ENCODE data around the gene NDUFA5. TPM values are rescaled to one million over a fixed set of nuclear protein-coding genes. Genes with fewer than 3 reads are reported as not detected.
"Not testable (repeated sequence)": the region's sequence is repeated elsewhere in the genome, so short reads cannot be mapped to it uniquely, and the experiment has no call there.

The NDUFA5 gene
- total RNA-seq, 2 experiments from 2014 or later, result 67.8 to 70.8 TPM

DNA sequence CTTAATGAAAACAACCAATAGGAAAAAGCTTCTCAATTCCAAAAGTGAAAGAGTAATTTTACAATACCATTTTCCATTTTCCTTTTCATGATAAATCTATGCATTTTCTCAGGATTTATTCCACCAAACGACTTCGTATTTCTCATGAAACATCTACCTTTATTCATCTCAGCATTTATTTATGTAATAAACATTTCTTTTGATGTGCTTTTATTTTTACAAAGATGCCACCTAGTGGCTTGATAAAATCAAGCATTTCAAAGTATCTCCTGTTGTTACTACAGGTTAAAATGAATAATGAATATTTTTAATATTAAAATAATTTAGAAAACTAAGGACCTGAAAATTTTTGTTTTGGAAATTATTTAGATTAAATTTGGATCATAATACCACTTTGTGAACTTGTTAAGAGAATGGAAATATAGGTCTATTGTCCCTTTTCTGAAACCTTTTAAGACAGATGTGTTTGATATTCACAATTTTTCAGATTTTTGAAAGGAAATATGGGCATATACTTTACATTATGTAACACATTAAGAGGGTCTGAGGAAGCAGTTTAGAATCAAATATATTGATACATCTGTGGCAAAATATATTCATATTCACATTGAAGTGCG is 20.5 kb downstream of the NDUFA5 start:
- no peak overlapping the region for H3K4me3 Mint-ChIP-seq
- DNase-seq, result no peak
- no peaks in the 10 kb centered on the region for H3K9me3 Mint-ChIP-seq
- H3K36me3 Mint-ChIP-seq, result no peaks in the 10 kb centered on the region
- no peak overlapping the region for H3K27ac Mint-ChIP-seq
- peaks cover 18% of the 10 kb centered on the region for H3K27me3 Mint-ChIP-seq
- peaks cover 28% of the 10 kb centered on the region for H3K4me1 Mint-ChIP-seq

DNA sequence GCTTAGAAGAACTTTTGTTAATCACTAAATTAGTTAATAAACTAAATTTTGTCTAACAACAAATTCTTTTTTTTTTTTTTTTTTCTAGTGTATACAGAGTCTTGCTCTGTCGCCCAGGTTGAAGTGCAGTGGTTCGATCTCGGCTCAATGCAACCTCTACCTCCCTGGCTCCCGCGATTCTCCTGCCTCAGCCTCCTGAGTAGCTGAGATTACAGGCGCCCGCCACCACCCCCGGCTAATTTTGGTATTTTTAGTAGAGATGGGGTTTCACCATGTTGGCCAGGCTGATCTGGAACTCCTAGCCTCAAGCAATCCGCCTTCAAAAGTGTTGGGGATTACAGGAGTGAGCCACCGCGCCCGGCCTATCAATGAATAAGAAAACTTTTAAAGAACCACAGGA is 22.1 kb downstream of the NDUFA5 start:
- Mint-ChIP-seq H3K27me3 (peaks cover 26% of the 10 kb centered on the region), H3K9me3 (no peaks in the 10 kb centered on the region), H3K4me3 (peak overlapping the region; percentile 50), H3K4me1 (peaks cover 28% of the 10 kb centered on the region), H3K27ac (no peak overlapping the region), H3K36me3 (no peaks in the 10 kb centered on the region)
- DNase-seq, result no peak

DNA sequence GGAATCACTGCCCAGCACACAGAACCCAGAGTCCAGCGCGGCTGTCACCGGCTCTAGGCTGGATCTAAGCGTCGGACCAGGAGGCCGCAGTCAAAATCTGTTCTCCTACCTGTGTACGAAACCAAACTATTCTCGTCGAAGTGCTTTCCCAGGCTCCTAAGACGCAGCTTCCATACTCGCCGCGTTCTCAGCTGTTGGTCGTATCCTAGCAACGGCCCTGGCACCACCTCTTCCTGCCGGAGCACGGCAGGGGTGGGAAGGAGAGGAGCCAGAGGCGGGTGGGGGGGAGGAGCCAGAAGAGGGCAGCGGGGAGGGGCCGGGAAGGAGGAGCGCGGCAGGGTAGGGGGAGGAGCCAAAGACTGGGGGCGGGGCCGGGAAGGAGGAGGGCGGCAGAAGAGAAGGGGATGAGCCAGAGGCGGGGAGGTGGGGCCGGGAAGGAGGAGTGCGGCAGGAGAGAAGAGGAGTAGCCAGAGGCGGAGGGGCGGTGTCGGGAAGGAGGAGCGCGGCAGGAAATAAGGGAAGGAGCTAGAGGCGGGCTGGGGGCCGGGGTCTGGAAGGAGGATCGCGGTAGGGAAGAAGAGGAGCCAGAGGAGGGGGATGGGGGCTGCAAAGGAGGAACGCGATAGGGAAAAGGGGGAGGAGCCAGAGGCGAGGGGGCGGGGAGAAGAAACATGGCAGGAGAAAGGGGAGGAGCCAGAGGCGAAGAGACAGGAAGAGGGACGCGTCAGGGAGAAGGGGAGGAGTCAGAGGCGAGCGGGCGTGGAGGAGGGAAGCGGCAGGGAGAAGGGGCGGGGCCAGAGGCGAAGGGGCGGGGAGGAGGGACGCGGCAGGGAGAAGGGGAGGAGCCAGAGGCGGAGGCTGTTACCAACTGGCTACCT is 23.0 kb downstream of the NDUFA5 start, which contains the start of gene IQUB:
IQUB (minus strand) TSS at position 213 of the 878 bp plus-strand sequence. CDS start 22,255 bp downstream, outside the sequence.
- peak within 1 kb of the TSS; percentile 75 for H3K27ac Mint-ChIP-seq
- no peaks in the 10 kb centered on the region for H3K36me3 Mint-ChIP-seq
- H3K4me3 Mint-ChIP-seq, result peak within 1 kb of the TSS; percentile 86
- DNase-seq, result peak; percentile 90
- H3K27me3 Mint-ChIP-seq, result peaks cover 32% of the 10 kb centered on the region
- peaks cover 27% of the 10 kb centered on the region for H3K4me1 Mint-ChIP-seq
- no peaks in the 10 kb centered on the region for H3K9me3 Mint-ChIP-seq

DNA sequence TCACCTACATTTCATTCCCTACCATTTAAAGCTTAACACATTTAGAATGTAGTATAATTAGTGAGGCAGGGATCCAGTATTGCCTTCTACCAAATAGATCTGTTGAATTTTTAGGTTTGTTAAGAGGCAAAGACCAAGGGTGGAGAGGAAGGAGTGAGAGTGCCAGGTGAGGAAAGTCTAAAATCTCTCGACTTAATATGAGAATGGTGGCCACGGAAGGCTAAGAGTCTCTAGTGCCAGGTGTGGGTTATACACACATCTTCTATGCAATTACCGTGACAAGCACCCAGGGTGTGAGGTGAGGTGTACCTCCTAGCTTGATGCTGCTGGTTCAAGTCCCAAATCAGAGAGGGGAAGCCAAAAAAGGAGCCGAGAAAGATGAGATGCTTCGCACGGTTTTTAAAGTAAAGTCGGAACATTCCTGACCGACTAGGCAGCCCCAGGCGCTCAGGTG is 23.7 kb downstream of the NDUFA5 start:
- peak overlapping the region; percentile 86 for H3K4me3 Mint-ChIP-seq

DNA sequence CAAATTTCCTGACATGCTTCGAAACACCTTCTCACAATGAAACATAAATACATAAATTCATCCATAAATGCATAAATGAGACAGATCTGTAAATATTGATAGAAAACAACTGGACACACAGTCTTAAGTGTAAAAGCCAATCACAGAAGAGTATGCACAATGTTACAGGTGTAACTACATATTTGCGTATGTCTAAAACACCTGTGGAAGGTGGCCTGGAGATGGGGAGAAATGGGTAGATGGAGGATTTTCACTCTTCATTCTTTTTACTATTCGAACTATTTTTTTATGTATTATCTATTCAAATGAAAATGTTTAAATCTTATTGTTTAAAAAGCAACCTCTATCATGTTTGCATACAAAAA is 24.1 kb downstream of the NDUFA5 start:
- Mint-ChIP-seq H3K27me3 (peaks cover 32% of the 10 kb centered on the region), H3K4me1 (peaks cover 24% of the 10 kb centered on the region), H3K9me3 (no peaks in the 10 kb centered on the region), H3K4me3 (peak overlapping the region; percentile 86), H3K36me3 (no peaks in the 10 kb centered on the region), H3K27ac (no peak overlapping the region)
- DNase-seq, result no peak

More for the DNA sequence above, 23.7 kb downstream of the NDUFA5 start:
- Mint-ChIP-seq H3K36me3 (no peaks in the 10 kb centered on the region), H3K4me1 (peaks cover 24% of the 10 kb centered on the region), H3K27me3 (peaks cover 32% of the 10 kb centered on the region), H3K9me3 (no peaks in the 10 kb centered on the region), H3K27ac (no peak overlapping the region)
- no peak for DNase-seq

DNA sequence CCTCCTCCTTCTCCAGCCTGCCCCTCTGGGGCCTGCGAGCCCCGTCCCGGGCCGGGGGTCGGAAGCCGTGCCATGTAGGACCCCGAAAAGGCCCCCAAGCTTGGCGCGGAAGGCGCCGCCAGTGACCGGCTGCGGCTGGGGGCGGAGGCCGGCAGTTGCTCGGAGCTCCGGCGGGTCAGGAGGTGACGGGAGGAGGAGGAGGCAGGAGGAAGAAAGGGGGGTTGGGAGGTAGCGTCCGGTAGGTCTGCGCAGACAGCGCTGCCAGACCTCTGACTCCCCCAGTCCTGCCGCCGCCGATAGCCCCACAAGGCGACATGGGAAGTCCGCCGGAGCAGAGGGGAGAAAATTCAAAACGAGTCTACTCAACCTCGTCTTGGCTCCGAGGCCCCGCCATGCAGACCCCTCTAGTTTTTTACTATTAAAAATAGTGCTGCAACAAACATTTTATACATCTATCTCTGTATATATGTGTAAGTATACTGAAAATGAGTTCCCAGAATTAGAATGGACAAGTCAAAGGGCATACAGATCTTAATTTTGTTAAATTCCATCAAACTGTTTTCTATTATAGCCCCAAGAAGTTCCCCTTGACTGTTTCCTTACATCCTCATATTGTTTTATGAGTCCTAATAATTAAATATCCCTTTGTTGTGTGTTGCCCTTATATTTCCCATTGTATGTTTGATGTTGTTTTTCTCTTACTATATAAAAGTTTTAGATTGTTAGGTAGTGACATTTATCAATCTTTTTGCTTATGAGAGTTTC is 24.6 kb downstream of the NDUFA5 start:
- H3K36me3 Mint-ChIP-seq, H3K27ac Mint-ChIP-seq, H3K9me3 Mint-ChIP-seq: not testable (repeated sequence)
- peak; percentile 25 for DNase-seq
- Mint-ChIP-seq H3K4me1 (peaks cover 18% of the 10 kb centered on the region), H3K4me3 (peak overlapping the region; percentile 32), H3K27me3 (peaks cover 32% of the 10 kb centered on the region)

DNA sequence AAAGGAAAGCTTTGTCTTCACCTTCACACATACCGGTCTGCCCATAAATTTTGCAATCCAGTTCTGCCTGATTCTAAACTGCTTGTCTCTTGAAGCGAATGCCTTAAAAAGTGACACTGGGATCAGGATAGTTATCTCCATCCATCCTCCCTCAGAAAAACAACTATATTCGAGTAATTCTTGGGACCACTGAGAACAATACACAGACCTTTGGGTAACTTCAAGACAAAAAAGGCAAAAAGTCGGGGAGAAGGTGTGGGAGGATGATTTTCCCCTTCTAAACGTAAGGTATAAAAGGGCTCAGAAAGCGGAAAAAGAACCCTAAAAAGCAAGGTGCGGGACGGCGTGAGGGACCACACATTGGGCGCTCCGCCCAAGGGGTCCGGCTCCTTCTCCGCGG is 25.3 kb downstream of the NDUFA5 start:
- H3K9me3 Mint-ChIP-seq, H3K27ac Mint-ChIP-seq, DNase-seq, H3K36me3 Mint-ChIP-seq: not testable (repeated sequence)
- H3K27me3 Mint-ChIP-seq, result peaks cover 32% of the 10 kb centered on the region
- peaks cover 18% of the 10 kb centered on the region for H3K4me1 Mint-ChIP-seq
- peak overlapping the region; percentile 55 for H3K4me3 Mint-ChIP-seq

DNA sequence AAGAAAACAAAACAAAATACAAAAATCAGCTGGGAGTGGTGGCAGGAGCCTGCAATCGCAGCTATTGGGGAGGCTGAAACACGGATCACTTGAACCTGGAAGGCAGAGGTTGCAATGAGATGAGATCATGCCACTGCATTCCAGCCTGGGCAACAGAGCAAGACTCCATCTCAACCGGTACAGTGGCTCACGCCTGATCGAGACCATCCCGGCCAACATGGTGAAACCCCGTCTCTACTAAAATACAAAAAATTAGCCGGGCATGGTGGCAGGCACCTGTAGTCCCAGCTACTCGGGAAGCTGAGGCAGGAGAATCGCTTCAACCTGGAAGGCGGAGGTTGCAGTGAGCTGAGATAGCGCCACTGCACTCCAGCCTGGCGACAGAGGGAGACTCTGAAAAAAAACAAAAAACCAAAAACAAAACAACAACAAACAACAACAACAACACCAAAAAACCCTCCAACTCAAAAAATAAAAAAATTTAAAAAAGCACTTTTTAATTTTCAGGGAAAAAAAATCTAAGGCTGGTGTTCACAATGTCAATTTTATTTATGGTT is 27.5 kb downstream of the NDUFA5 start:
- DNase-seq, H3K36me3 Mint-ChIP-seq, H3K27ac Mint-ChIP-seq, H3K4me3 Mint-ChIP-seq, H3K9me3 Mint-ChIP-seq: not testable (repeated sequence)
- Mint-ChIP-seq H3K4me1 (peaks cover 16% of the 10 kb centered on the region), H3K27me3 (peaks cover 32% of the 10 kb centered on the region)

DNA sequence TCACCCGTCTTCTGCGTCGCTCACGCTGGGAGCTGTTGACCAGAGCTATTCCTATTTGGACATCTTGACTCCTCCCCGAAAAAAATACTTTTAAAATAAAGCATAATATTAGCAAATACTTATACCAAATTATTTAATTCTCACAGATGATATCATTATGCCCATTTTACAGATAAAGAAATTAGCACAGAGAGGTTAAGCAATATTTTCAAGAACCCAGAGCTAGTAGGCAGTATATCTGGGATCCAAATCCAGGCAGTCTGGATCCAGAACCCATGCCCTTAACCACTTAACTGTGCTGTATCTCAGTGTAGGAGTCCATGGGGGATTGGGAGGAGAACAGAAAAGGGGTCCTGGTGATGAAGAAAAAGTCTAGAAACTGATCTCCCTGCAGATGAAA is 29.4 kb downstream of the NDUFA5 start:
- no peak for DNase-seq
- no peak overlapping the region for H3K27ac Mint-ChIP-seq
- H3K27me3 Mint-ChIP-seq, result peaks cover 22% of the 10 kb centered on the region
- no peaks in the 10 kb centered on the region for H3K36me3 Mint-ChIP-seq
- no peak overlapping the region for H3K4me3 Mint-ChIP-seq
- peaks cover 6% of the 10 kb centered on the region for H3K4me1 Mint-ChIP-seq
- peaks cover 3% of the 10 kb centered on the region for H3K9me3 Mint-ChIP-seq

DNA sequence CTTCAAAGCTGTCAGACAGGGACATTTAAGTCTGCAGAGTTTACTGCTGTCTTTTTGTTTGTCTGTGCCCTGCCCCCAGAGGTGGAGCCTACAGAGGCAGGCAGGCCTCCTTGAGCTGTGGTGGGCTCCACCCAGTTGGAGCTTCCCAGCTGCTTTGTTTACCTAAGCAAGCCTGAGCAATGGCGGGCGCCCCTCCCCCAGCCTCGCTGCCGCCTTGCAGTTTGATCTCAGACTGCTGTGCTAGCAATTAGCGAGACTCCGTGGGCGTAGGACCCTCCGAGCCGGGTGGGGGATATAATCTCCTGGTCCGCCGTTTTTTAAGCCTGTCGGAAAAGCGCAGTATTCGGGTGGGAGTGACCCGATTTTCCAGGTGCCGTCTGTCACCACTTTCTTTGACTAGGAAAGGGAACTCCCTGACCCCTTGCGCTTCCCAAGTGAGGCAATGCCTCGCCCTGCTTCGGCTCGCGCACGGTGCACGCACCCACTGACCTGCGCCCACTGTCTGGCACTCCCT is 29.8 kb downstream of the NDUFA5 start:
- H3K9me3 Mint-ChIP-seq, H3K4me3 Mint-ChIP-seq, H3K4me1 Mint-ChIP-seq, DNase-seq, H3K36me3 Mint-ChIP-seq, H3K27ac Mint-ChIP-seq: not testable (repeated sequence)
- peaks cover 19% of the 10 kb centered on the region for H3K27me3 Mint-ChIP-seq

DNA sequence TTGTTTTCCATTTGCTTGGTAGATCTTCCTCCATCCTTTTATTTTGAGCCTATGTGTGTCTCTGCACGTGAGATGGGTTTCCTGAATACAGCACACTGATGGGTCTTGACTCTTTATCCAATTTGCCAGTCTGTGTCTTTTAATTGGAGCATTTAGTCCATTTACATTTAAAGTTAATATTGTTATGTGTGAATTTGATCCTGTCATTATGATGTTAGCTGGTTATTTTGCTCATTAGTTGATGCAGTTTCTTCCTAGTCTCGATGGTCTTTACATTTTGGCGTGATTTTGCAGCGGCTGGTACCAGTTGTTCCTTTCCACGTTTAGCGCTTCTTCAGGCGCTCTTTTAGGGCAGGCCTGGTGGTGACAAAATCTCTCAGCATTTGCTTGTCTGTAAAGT is 31.1 kb downstream of the NDUFA5 start:
- H3K27ac Mint-ChIP-seq, H3K36me3 Mint-ChIP-seq, H3K4me3 Mint-ChIP-seq, H3K9me3 Mint-ChIP-seq, H3K4me1 Mint-ChIP-seq, DNase-seq: not testable (repeated sequence)
- peaks cover 10% of the 10 kb centered on the region for H3K27me3 Mint-ChIP-seq

DNA sequence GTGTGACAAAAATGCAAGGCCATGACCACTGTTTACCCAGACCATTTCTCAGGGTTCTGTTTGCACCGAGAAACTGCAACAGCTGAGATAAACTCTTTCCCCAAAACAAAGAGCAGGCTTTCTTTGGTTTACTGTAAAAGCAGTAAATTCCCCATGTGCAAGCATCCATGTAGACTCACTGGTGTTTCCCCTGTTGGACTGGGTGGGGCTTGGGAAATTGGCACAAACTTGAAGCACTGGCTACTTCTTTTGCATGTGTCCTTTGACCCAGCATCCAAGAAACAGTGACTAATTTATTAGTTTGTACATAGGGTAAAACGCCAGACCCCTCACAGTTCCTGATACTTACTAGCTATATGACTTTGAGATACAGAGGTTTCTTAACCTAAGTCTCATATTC is 35.6 kb downstream of the NDUFA5 start:
- peaks cover 3% of the 10 kb centered on the region for H3K9me3 Mint-ChIP-seq
- H3K27ac Mint-ChIP-seq, result no peak overlapping the region
- no peaks in the 10 kb centered on the region for H3K36me3 Mint-ChIP-seq
- no peak overlapping the region for H3K4me3 Mint-ChIP-seq
- H3K4me1 Mint-ChIP-seq, result no peaks in the 10 kb centered on the region
- DNase-seq, result no peak
- no peaks in the 10 kb centered on the region for H3K27me3 Mint-ChIP-seq

DNA sequence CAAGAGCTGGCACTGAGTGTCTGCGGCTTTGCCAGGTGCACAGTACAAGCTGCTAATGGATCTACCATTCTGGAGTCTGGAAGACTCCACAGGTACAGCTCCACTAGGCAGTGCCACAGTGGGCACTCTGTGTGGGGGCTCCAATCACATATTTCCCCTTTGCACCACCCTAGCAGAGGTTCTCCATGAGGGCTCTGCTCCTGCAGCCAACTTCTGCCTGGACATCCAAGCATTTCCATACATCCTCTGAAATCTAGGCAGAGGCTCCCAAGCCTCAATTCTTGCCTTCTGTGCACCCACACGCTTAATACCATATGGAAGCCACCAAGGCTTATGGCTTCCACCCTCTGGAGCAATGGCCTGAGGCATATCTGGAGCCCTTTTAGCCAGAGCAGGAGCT is 52.4 kb downstream of the NDUFA5 start:
- Mint-ChIP-seq H3K36me3 (no peaks in the 10 kb centered on the region), H3K27me3 (peaks cover 16% of the 10 kb centered on the region), H3K4me3 (no peak overlapping the region), H3K27ac (no peak overlapping the region), H3K4me1 (no peaks in the 10 kb centered on the region), H3K9me3 (peaks cover 6% of the 10 kb centered on the region)
- DNase-seq, result no peak

DNA sequence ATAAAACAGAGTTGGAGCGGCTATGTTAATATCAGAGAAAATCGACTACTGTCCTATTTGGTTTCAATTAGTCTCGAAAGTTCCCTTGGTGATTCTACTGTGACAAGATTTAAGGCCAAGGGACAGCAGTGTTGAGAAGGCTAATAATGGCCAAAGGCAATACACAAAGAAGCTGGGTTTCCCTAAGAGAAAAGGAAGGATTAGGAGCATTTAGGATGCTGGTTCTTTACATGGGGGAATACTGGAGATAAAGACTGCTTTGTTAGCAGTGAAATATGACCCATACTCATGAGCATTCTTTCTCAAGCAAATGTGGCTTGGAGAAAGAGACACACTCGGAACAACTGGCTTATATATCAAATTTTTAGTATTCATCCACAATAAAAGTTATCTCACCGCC is 55.4 kb downstream of the NDUFA5 start:
- no peaks in the 10 kb centered on the region for H3K4me1 Mint-ChIP-seq
- H3K27ac Mint-ChIP-seq, result no peak overlapping the region
- H3K27me3 Mint-ChIP-seq, result peaks cover 19% of the 10 kb centered on the region
- no peak overlapping the region for H3K4me3 Mint-ChIP-seq
- peaks cover 6% of the 10 kb centered on the region for H3K9me3 Mint-ChIP-seq
- DNase-seq, result no peak
- H3K36me3 Mint-ChIP-seq, result no peaks in the 10 kb centered on the region
